Transverse colon (tissue), 4 donors: ENCODE measurements around the gene C5orf22. TPM values are rescaled to one million over a fixed set of nuclear protein-coding genes. Genes with fewer than 3 reads are reported as not detected.
"Not testable (repeated sequence)": the region's sequence is repeated elsewhere in the genome, so short reads cannot be mapped to it uniquely, and the experiment has no call there.

Source experiments
- DNase-seq: peaks from one replicate; pipeline ENCODE4 v3.0.0-alpha.2; 2019
- H3K27ac ChIP-seq, 4 donors: fragments of 200-600 bp; sonication (generic); 2 replicates each; pipeline ENCODE4 v1.5.1; 2016 to 2018; ENCODE audit warnings: inconsistent platforms in 4 of 4
- H3K27me3 ChIP-seq: fragments of 200-600 bp; sonication (generic); 2 replicates; pipeline ENCODE4 v1.5.1; 2017; ENCODE audit warnings: inconsistent platforms
- H3K36me3 ChIP-seq, 4 donors: fragments of 200-600 bp; sonication (generic); 2 replicates each; pipeline ENCODE4 v1.5.1; 2017 to 2019; ENCODE audit warnings: inconsistent platforms in 4 of 4
- H3K4me1 ChIP-seq, 4 donors: fragments of 200-600 bp; sonication (generic); 2 replicates each; pipeline ENCODE4 v1.5.1; 2017 to 2020; ENCODE audit warnings: inconsistent platforms in 4 of 4
- H3K4me3 ChIP-seq, 4 donors: fragments of 200-600 bp; sonication (generic); 1 replicate in 1 of 4; 2 replicates in 3 of 4; pipeline versions ENCODE4 v1.5.1 to v1.6.1; 2017 to 2019; ENCODE audit warnings: inconsistent platforms in 4 of 4
- H3K9me3 ChIP-seq, 2 donors: fragments of 200-600 bp; sonication (generic); 2 replicates each; pipeline ENCODE4 v1.5.1; 2017 to 2019; ENCODE audit warnings: inconsistent platforms in 2 of 2
- CTCF ChIP-seq, 5 experiments: fragments of 200-600 bp in 3 of 5; fragments of 450-650 bp in 2 of 5; sonication (generic) in 3 of 5; IDR thresholded peaks; 1 replicate in 2 of 5; 2 replicates in 3 of 5; pipeline ENCODE4 v1.5.1; 2016 to 2017; ENCODE audit warnings: antibody characterized with exemption in 5 of 5, inconsistent platforms in 3 of 5, mild to moderate bottlenecking in 2 of 5, moderate library complexity in 1 of 5
- EP300 ChIP-seq: sonication (generic); formaldehyde crosslinking; IDR thresholded peaks from one replicate; pipeline ENCODE4 v1.6.1; 2017; ENCODE audit warnings: antibody characterized with exemption, low read depth
- POLR2A ChIP-seq: fragments of 450-650 bp; IDR thresholded peaks from one replicate; pipeline ENCODE4 v1.6.1; 2016; ENCODE audit warnings: antibody characterized with exemption, mild to moderate bottlenecking, moderate library complexity
- POLR2AphosphoS5 ChIP-seq, 3 donors: sonication (generic); formaldehyde crosslinking; IDR thresholded peaks; one replicate each; pipeline ENCODE4 v1.6.1; 2016; ENCODE audit warnings: antibody characterized with exemption in 3 of 3
- WGBS, 2 donors: methylation state at CpG; one replicate each; pipeline ENCODE4 v1.1.5; 2018; ENCODE audit warnings: low coverage in 1 of 2; 5-methylcytosine and 5-hydroxymethylcytosine counted together
- in situ Hi-C, 4 donors: fragments of 200-750 bp; cut with MboI; loops; one replicate each; pipeline versions ENCODE4 v1.15.0 to v1.15.1; 2017; ENCODE audit warnings: low sequenced_read_pairs in 3 of 4, low pct_ligation_motif_present in 1 of 4, low pct_unique_long_range_greater_than_20kb in 1 of 4
- intact Hi-C: fragments of 100-400 bp; cut with DNase I; formaldehyde crosslinking; loops from one replicate; pipeline ENCODE4 v1.15.1; 2023; ENCODE audit warnings: low total_unique reads
- small RNA-seq, 4 donors: library from RNA; depleted of rRNA; stranded (forward); fragments of <200 nt; gene quantifications; one replicate each; pipeline ENCODE3, GENCODE V24; 2016
- total RNA-seq, 4 donors: library from RNA; depleted of rRNA; stranded (reverse); fragments of >200 nt; gene quantifications; one replicate each; pipeline ENCODE4 v1.1.0, GENCODE V29; 2016

C5orf22 gene
- total RNA-seq, 4 donors from 2014 or later = 8.8 to 26.9 (median 18.5) TPM

GRCh38 chr5:31598640-31599611 lies 66.8 kb downstream of the C5orf22 start:
- 41 to 76% methylated on average over 2 to 5 of the region's 5 CpGs for WGBS, 2 donors
- no peaks in the 10 kb centered on the region for H3K9me3 ChIP-seq
- in situ Hi-C loops (loop anchor here in 3 of 4 donors (25.0 kb wide), 2 partner anchors 213 to 488 kb away; no protein-coding TSS in a partner anchor), intact Hi-C loops (no loop called here)
- no peaks in the 10 kb centered on the region for H3K4me1 ChIP-seq
- no peaks in the 10 kb centered on the region for H3K36me3 ChIP-seq
- H3K27ac ChIP-seq = no peak overlapping the region
- H3K4me3 ChIP-seq = no peak overlapping the region
- TF ChIP-seq EP300 = no peak
- TF ChIP-seq POLR2A = no peak
- TF ChIP-seq CTCF (IDR thresholded peaks at IDR 0.05) = no peak
- TF ChIP-seq POLR2AphosphoS5 (IDR thresholded peaks at IDR 0.05) = no peak
- H3K27me3 ChIP-seq = no peaks in the 10 kb centered on the region
- DNase-seq = no peak

GRCh38 chr5:31602305-31602704 lies 70.2 kb downstream of the C5orf22 start:
- H3K27me3 ChIP-seq, H3K36me3 ChIP-seq, in situ Hi-C loops, H3K4me1 ChIP-seq, intact Hi-C loops, H3K9me3 ChIP-seq, H3K4me3 ChIP-seq, H3K27ac ChIP-seq, DNase-seq: not testable (repeated sequence)
- 75 to 80% methylated on average over 4 of the region's 4 CpGs for WGBS, 2 donors

GRCh38 chr5:31604240-31604639 lies 72.1 kb downstream of the C5orf22 start:
- Histone ChIP-seq H3K27me3 (no peaks in the 10 kb centered on the region), H3K36me3 (no peaks in the 10 kb centered on the region), H3K4me3 (no peak overlapping the region), H3K9me3 (no peaks in the 10 kb centered on the region), H3K4me1 (no peaks in the 10 kb centered on the region), H3K27ac (no peak overlapping the region)
- 75 to 80% methylated on average over 1 to 2 of the region's 2 CpGs for WGBS, 2 donors
- TF ChIP-seq POLR2AphosphoS5 (IDR thresholded peaks at IDR 0.05) (no peak), CTCF (IDR thresholded peaks at IDR 0.05) (no peak), POLR2A (no peak), EP300 (no peak)
- DNase-seq = no peak
- intact Hi-C loops (no loop called here), in situ Hi-C loops (no loop called here)

- H3K4me3 ChIP-seq = no peak overlapping the region
- DNase-seq = no peak
- no peaks in the 10 kb centered on the region for H3K36me3 ChIP-seq
- in situ Hi-C loops = no loop called here
- intact Hi-C loops = no loop called here
- no peaks in the 10 kb centered on the region for H3K9me3 ChIP-seq
- no peak overlapping the region for H3K27ac ChIP-seq
- no peak for TF ChIP-seq EP300
- TF ChIP-seq POLR2AphosphoS5 (IDR thresholded peaks at IDR 0.05) = no peak
- no peak for TF ChIP-seq CTCF (IDR thresholded peaks at IDR 0.05)
- TF ChIP-seq POLR2A = no peak
- H3K4me1 ChIP-seq = no peaks in the 10 kb centered on the region
- no peaks in the 10 kb centered on the region for H3K27me3 ChIP-seq
- WGBS, 2 donors = 52 to 87% methylated on average over 2 of the region's 2 CpGs
These were observed 72.5 kb downstream of the C5orf22 start for GRCh38 chr5:31604644-31605043.

Small RNA genes lying within 50 kb of the gene (small RNA-seq; reads per million reads assigned to genes)
- gene RF00019 = 0 reads per million in 4 donors
- 0 reads per million in 4 donors for gene RNU6-363P

Other genes with a start within 250 kb of the C5orf22 start
- gene DROSHA, start 208 bp upstream of the C5orf22 start, total RNA-seq = 100 to 1,000 TPM in 1 of 4 donors, 10 to 100 TPM in 3; 32.2 to 503 (median 47.4) TPM
- 1 to 10 TPM; 2.0 to 3.7 (median 2.8) TPM for gene PDZD2, start 106.8 kb downstream of the C5orf22 start, total RNA-seq